Measurements from ENCODE around the gene HSPH1.

Gene HSPH1

GRCh38 chr13:31161557-31162150, at the start of gene HSPH1:
Gene HSPH1 (minus strand): TSS chr13:31161904. CDS start chr13:31161582, 322 bp downstream.
- peak; percentile 99 for DNase-seq (ENCODE audit: low spot score)

- DNase-seq (ENCODE audit: low spot score): no peak
Measured at GRCh38 chr13:31209841-31210210, 48.1 kb upstream of the HSPH1 start.

- no peak for DNase-seq (ENCODE audit: low spot score)
Measured at GRCh38 chr13:31209172-31209840, 47.6 kb upstream of the HSPH1 start.

DNA sequence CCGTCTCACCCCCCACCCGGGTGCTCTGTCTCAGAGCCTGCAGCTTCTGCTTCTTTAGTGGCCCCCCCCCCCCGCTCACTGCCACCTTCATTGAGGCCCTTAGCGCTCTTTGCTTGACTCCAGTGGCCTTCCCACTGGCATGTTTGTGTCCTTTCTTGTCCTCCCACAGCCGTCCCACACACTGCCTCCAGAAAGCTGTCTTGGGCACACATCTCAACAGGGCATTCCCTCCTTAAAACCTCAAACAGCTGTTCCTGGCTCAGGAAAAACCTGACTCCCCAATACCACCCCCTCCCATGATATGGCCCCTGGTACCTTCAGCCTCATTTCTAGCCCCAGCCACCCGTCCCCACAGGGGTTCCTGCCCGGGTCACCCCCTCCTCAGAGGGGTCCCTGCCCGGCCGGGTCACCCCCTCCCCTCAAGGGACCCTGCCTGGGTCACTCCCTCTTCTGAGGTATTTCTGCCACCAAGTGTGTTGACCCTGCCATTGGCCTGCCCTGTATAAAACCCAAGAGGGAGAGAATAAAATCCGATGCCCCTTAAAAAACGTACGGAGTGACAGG, 46.9 kb upstream of the HSPH1 start:
- no peak for DNase-seq (ENCODE audit: low spot score)

DNA sequence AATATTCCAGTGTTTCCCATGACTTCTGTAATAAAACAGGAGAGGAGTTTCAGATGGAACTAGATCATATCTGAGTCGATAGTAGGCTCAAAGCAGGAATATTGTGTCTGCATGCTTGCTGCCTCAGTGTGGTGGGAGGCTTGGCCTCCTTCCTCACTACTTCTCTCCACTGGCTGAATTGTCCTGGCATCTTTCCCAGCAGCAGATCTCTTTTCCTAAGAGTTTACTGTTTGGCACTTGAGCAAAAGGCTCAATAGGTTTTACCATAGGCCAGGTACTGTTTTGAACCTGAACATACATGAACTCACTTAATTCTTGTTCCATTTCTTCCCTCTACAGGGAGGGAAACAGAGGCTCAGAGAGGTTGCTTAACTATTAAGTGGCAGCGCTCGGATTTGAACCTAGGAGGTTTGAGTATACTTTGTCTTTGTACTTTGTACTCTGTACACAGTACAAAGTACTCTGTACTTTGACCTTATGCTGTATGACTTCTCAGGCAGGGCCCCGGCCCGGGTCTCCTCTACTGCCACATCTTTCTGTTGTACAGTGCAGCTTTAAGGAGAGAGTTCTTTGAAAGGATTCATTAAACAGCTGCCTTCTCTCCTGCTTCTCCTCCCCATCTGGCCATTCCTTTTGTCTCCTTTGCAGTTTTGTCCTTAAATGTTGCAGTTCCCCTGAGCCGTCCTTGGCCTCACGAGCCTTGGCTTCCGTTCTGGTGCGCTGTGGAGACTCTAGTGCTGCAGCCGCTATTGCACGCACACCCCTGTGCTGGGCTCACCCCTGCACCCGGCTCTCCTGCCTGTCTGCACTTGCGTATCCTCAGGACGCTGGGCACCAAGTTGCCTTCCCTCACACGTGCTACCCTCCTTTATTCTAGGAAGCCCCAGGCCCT, 46.2 kb upstream of the HSPH1 start:
- no peak for DNase-seq (ENCODE audit: low spot score)

DNA sequence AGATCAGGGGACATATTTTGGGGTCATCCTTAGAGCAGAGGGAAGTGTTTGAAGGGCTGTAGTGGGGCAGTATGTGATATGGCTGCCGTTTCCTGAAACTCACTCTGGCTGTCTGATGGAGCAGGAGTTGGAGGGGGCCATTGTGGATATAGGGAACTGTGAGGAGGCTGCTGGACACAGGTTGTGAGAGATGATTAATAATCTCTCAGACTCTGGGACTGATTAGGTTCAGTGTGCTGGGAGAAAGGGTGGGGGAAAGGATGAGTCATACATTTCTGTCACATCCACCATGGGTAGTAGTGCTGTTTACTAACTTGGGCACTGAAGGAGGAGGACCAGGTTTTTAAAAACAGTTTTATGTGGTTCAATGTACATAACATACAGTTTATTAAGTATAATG, 42.9 kb upstream of the HSPH1 start:
- peak; percentile 20 for DNase-seq (ENCODE audit: low spot score)

DNA sequence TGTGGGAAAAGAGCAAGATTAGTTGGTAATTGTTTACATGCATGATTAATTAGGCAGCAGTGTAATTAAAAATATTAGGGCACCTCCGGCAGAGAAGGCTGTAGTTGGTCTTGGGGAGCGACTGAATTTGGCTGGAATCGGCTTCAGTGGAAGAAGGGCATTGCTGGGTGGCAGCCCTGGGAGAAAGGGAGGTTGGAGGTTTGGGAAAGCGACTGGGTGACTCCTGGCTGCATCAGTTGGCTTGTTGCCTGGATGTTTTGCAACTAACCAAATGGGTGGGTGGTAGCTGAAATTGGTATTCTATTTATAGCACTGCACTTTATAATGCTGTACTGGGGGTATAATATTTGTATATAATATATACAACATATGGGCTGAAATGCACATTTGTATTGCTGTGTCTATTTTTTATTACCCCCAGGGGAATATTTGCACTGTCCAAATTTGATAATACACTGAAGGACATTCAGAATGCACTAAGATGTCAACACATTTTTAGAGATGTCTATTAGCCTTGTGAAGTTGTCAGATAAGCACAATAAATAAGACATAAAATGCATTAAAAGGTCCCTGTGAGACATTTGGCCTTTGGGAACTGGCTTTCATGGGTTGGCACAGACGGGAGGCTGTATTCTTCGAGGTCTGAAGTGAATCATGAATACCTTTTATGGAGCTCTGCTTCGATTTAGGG, 39.8 kb upstream of the HSPH1 start:
- DNase-seq (ENCODE audit: low spot score): no peak

DNA sequence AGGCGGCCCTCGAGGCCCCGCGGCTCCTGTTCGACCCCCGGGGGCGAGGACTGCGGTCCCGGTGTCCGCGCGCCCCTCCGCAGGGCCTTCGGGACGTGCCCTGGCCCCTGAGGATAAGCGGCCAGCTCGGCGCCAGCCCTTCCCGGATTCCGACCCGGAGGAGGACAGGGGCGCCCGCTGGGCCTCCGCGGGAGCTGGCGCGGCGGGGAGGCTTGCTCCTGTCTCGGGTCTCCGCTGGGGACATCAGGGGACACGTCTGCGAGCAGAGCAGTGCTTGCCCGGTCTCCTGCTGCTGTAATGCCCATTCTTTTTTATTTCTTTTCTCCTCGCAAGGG, 38.9 kb upstream of the HSPH1 start:
- peak; percentile 37 for DNase-seq (ENCODE audit: low spot score)

- peak; percentile 82 for DNase-seq (ENCODE audit: low spot score)
Measured at GRCh38 chr13:31199849-31200636, 38.3 kb upstream of the HSPH1 start, which contains the start of gene B3GLCT. Gene B3GLCT (plus strand): TSS chr13:31199975. CDS start chr13:31200085, 110 bp downstream.

GRCh38 chr13:31199527-31199848, 37.8 kb upstream of the HSPH1 start:
- DNase-seq (ENCODE audit: low spot score): no peak

- no peak for DNase-seq (ENCODE audit: low spot score)
Measured at GRCh38 chr13:31198519-31198918, 36.8 kb upstream of the HSPH1 start.

- no peak for DNase-seq (ENCODE audit: low spot score)
Measured at GRCh38 chr13:31196992-31197391, 35.3 kb upstream of the HSPH1 start.

DNA sequence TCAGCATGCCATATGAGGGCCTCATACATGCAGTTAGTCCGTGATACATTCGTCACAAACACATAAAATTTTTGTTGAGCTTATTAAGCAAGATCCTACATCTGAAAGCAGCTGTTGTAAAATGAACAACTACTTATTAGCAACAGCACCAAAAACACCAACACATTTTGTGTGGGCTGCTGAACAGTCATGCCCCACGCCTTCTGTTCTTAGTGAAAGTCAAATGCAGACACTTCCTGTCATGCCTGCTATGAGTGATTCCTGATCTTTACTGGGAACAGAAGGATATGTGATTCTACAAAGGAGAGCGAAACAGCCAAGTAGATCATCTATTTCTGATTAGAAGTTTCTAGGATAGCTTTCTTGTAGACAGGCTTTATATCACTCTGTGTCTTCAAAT, 33.9 kb upstream of the HSPH1 start:
- DNase-seq (ENCODE audit: low spot score): no peak

DNA sequence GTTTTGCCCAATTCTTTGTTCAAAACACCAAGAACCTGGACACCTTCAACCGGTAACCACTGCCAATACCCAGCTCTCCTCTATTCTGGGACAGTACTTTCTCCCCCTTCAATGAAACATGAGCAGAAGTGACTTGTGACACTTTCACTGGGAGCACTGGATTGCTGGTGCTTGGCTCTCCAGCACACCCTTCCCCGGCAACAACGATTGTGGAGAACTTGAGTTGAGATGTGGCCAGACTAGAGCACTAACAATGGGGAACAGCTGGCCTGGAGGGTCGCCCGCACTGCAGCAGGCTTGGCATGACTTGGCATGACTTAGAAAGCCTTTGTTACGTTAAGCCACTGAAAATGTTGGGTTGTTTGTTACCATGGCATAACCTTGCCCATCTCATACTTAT, 30.6 kb upstream of the HSPH1 start:
- no peak for DNase-seq (ENCODE audit: low spot score)

DNA sequence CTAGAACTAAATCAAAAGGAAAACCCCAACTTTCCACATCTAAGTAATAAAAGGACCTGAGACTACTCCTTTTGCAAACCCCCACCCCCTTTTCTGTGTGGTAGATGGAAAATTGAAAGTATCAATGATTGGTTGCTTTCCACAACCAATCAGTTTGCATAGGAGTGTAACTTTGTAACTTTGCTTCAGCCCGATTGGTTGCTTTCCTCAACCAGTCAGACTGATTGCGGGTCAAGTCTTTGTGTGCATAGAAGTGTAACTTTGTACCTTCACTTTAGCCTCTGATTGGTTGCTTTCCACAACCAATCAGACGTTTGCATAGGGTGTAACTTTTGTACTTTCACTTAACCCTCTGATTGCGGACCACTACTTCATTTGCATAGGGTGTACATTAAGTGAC, 30.0 kb upstream of the HSPH1 start:
- DNase-seq (ENCODE audit: low spot score): no peak

GRCh38 chr13:31184981-31185645, 23.4 kb upstream of the HSPH1 start:
- no peak for DNase-seq (ENCODE audit: low spot score)

GRCh38 chr13:31184451-31184850, 22.7 kb upstream of the HSPH1 start:
- DNase-seq (ENCODE audit: low spot score): no peak

DNA sequence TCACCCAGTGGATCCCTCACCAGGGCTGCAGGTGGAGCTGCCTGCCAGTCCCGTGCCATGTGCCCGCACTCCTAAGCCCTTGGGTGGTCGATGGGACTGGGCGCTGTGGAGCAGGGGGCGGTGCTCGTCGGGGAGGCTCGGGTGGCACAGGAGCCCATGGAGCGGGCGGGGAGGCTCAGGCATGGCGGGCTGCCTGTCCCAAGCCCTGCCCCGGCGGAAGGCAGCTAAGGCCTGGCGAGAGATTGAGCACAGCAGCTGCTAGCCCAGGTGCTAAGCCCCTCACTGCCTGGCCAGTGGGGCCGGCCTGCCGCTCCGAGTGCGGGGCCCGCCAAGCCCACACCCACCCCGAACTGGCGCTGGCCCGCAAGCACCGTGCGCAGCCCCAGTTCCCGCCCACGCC, 21.3 kb upstream of the HSPH1 start:
- no peak for DNase-seq (ENCODE audit: low spot score)

- no peak for DNase-seq (ENCODE audit: low spot score)
Measured at GRCh38 chr13:31179754-31180153, 18.1 kb upstream of the HSPH1 start.

DNA sequence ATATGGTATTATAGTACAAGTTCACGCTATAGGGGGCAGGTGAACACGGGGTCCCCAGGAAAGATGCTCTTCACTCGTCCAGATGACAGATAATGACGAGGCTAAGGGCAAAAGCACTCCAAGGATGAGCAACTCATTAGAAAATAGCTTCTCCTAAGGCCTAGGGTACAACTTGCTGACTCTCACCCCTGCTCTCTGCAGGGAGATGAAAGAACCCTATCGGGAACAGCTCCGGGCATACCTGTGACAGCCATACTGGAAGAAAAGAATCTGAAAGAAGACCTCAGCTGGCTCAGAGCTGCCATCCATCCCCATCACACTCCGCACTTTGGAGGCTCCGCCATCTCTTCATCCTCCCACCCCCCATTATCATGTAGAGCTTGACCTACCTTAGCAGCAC, 17.5 kb upstream of the HSPH1 start:
- DNase-seq (ENCODE audit: low spot score): no peak
